ENCODE data around the gene CCN2. TPM values are rescaled to one million over a fixed set of nuclear protein-coding genes. Genes with fewer than 3 reads are reported as not detected.

CCN2 gene
- total and polyA plus RNA-seq, 2 of the 8 experiments (the other 6 are each of a cell fraction or from before 2014, with no cell fraction given), result 25.0 to 107 TPM

GRCh38 chr6:131946404-131946991 lies 4.7 kb downstream of the CCN2 start (continued):
- TF ChIP-seq ATF2 (IDR thresholded peaks at IDR 0.05; ENCODE audit: low read length), result 0 out of 2 replicates have a peak, but pooled peaks have one; percentile 8
- no peak for TF ChIP-seq HDAC2 (IDR thresholded peaks at IDR 0.05; ENCODE audit: borderline replicate concordance in 1 of 2, low read depth in 2 of 2, low read length in 2 of 2)
- TF ChIP-seq TCF12 (IDR thresholded peaks at IDR 0.05; ENCODE audit: low read depth, low read length), result no peak
- peak; percentile 47 for TF ChIP-seq CHD2 (IDR thresholded peaks at IDR 0.05; ENCODE audit: low read length)
- TF ChIP-seq BRCA1 (IDR thresholded peaks at IDR 0.05; ENCODE audit: low read depth, low read length), result 0 out of 2 replicates have a peak, but pooled peaks have one; percentile 2
- no peak for TF ChIP-seq NRF1 (IDR thresholded peaks at IDR 0.05; ENCODE audit: low read depth, low read length)
